HepG2 (cell line): ENCODE measurements around the gene ELFN1. TPM values are rescaled to one million over a fixed set of nuclear protein-coding genes. Genes with fewer than 3 reads are reported as not detected.

Experiments used
- ARNT ChIP-seq: fragments of 450-650 bp; IDR thresholded peaks from 2 replicates; pipeline ENCODE4 v1.6.1; 2017
- ATF1 ChIP-seq: IDR thresholded peaks from 2 replicates; pipeline ENCODE4 v1.6.1; 2016; ENCODE audit warnings: mild to moderate bottlenecking, control low read depth
- CAMTA2 ChIP-seq: sonication (generic); formaldehyde crosslinking; IDR thresholded peaks from 2 replicates; pipeline ENCODE4 v1.4.0; 2020; ENCODE audit warnings: mild to moderate bottlenecking, missing genetic modification reagents, borderline replicate concordance
- CHCHD3 ChIP-seq: sonication (generic); formaldehyde crosslinking; IDR thresholded peaks from 2 replicates; pipeline ENCODE4 v1.8.0; 2022; ENCODE audit warnings: mild to moderate bottlenecking, missing genetic modification reagents, moderate library complexity
- FOXA1 ChIP-seq, 2 experiments: fragments of 450-650 bp in 1 of 2; sonication (generic) in 1 of 2; formaldehyde crosslinking in 1 of 2; IDR thresholded peaks; 2 replicates each; pipeline versions ENCODE4 v1.4.0 to v1.6.1; 2016 to 2020; ENCODE audit warnings: missing genetic modification reagents in 1 of 2
- JDP2 ChIP-seq: sonication (generic); formaldehyde crosslinking; IDR thresholded peaks from 2 replicates; pipeline ENCODE4 v1.8.1; 2022; ENCODE audit warnings: missing genetic modification reagents, borderline replicate concordance
- MAF1 ChIP-seq: sonication (generic); formaldehyde crosslinking; IDR thresholded peaks from 2 replicates; pipeline ENCODE4 v1.5.0; 2020; ENCODE audit warnings: missing genetic modification reagents, borderline replicate concordance
- PAXIP1 ChIP-seq: sonication (generic); formaldehyde crosslinking; conservative IDR thresholded peaks from 2 replicates; pipeline ENCODE4 v1.4.0; 2020; ENCODE audit warnings: mild to moderate bottlenecking, missing genetic modification reagents, moderate library complexity
- RCOR2 ChIP-seq: IDR thresholded peaks from 2 replicates; pipeline ENCODE4 v1.6.1; 2016; ENCODE audit warnings: missing biosample characterization, missing genetic modification reagents
- SIN3B ChIP-seq: fragments of 150-350 bp; IDR thresholded peaks from 2 replicates; pipeline ENCODE4 v1.6.1; 2014; ENCODE audit warnings: low read length
- SOX6 ChIP-seq, 2 experiments: fragments of 450-650 bp in 1 of 2; sonication (generic) in 1 of 2; formaldehyde crosslinking in 1 of 2; IDR thresholded peaks; 2 replicates each; pipeline versions ENCODE4 v1.4.0 to v1.6.1; 2017 to 2020; ENCODE audit warnings: antibody characterized with exemption in 1 of 2, mild to moderate bottlenecking in 1 of 2, missing genetic modification reagents in 1 of 2
- TCF7 ChIP-seq: sonication (generic); IDR thresholded peaks from 2 replicates; pipeline ENCODE4 v1.6.1; 2016; ENCODE audit warnings: antibody characterized with exemption, low read depth
- ZNF775 ChIP-seq: sonication (generic); formaldehyde crosslinking; IDR thresholded peaks from 2 replicates; pipeline ENCODE4 v1.4.0; 2020; ENCODE audit warnings: missing genetic modification reagents, mild to moderate bottlenecking, moderate library complexity, borderline replicate concordance
- polyA plus RNA-seq, 8 experiments: library from polyadenylated mRNA; depleted of rRNA in 3 of 8; stranded (reverse) in 7 of 8; unstranded in 1 of 8; fragments of >200 nt; fragmentation: Illumina TruSeq in 4 of 8; extraction: Trizol in 4 of 8; gene quantifications; 2 replicates each; pipeline versions ENCODE4 v1.2.1 to v1.2.3, GENCODE V29; 2011 to 2016; ENCODE audit warnings: low read depth in 4 of 8, missing spikeins in 1 of 8, mixed read lengths in 1 of 8; ENCODE audit not compliant: insufficient read depth in 1 of 8
- total RNA-seq, 5 experiments: library from RNA; depleted of rRNA; stranded (reverse); fragments of >200 nt; fragmentation: Illumina TruSeq; extraction: Trizol; gene quantifications; 2 replicates each; pipeline ENCODE4 v1.2.3, GENCODE V29; 2016; ENCODE audit warnings: low read depth in 1 of 5
- TF ChIP-seq, protein P1 (sequence below): sonication (generic); formaldehyde crosslinking; IDR thresholded peaks from 2 replicates; pipeline ENCODE4 v1.4.0; 2020; ENCODE audit warnings: missing genetic modification reagents; ENCODE audit errors: not compliant biosample characterization
- TF ChIP-seq, protein P2 (sequence below): sonication (generic); formaldehyde crosslinking; conservative IDR thresholded peaks from 2 replicates; pipeline ENCODE4 v1.8.0; 2022; ENCODE audit warnings: mild to moderate bottlenecking, moderate library complexity, missing genetic modification reagents
- TF ChIP-seq, protein P3 (sequence below): sonication (generic); formaldehyde crosslinking; IDR thresholded peaks from 2 replicates; pipeline ENCODE4 v1.4.0; 2020; ENCODE audit warnings: mild to moderate bottlenecking, missing genetic modification reagents
- TF ChIP-seq, protein P4 (sequence below): sonication (generic); formaldehyde crosslinking; IDR thresholded peaks from 2 replicates; pipeline ENCODE4 v1.5.0; 2020; ENCODE audit warnings: missing genetic modification reagents, mild to moderate bottlenecking, borderline replicate concordance

ELFN1 gene
- total and polyA plus RNA-seq, 2 of the 13 experiments (the other 11 are each of a cell fraction or from before 2014, with no cell fraction given) = 0.13 to 0.18 TPM

- TF ChIP-seq, protein P1, sequence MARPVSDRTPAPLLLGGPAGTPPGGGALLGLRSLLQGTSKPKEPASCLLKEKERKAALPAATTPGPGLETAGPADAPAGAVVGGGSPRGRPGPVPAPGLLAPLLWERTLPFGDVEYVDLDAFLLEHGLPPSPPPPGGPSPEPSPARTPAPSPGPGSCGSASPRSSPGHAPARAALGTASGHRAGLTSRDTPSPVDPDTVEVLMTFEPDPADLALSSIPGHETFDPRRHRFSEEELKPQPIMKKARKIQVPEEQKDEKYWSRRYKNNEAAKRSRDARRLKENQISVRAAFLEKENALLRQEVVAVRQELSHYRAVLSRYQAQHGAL (CRISPR knock-in tag) = no peak
- TF ChIP-seq JDP2 (no peak), CAMTA2 (CRISPR knock-in tag) (no peak), SIN3B (no peak), RCOR2 (CRISPR knock-in tag) (no peak), TCF7 (no peak), MAF1 (CRISPR knock-in tag) (no peak), ATF1 (no peak), PAXIP1 (CRISPR knock-in tag) (no peak), SOX6 (IDR thresholded peaks at IDR 0.05) (no peak), SOX6 (CRISPR knock-in tag; IDR thresholded peaks at IDR 0.05) (no peak), ZNF775 (CRISPR knock-in tag) (no peak), ARNT (no peak), FOXA1 (IDR thresholded peaks at IDR 0.05) (no peak), FOXA1 (CRISPR knock-in tag; IDR thresholded peaks at IDR 0.05) (no peak), CHCHD3 (CRISPR knock-in tag) (no peak)
- TF ChIP-seq, protein P2, sequence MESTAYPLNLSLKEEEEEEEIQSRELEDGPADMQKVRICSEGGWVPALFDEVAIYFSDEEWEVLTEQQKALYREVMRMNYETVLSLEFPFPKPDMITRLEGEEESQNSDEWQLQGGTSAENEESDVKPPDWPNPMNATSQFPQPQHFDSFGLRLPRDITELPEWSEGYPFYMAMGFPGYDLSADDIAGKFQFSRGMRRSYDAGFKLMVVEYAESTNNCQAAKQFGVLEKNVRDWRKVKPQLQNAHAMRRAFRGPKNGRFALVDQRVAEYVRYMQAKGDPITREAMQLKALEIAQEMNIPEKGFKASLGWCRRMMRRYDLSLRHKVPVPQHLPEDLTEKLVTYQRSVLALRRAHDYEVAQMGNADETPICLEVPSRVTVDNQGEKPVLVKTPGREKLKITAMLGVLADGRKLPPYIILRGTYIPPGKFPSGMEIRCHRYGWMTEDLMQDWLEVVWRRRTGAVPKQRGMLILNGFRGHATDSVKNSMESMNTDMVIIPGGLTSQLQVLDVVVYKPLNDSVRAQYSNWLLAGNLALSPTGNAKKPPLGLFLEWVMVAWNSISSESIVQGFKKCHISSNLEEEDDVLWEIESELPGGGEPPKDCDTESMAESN (CRISPR knock-in tag) = no peak
- TF ChIP-seq, protein P3, sequence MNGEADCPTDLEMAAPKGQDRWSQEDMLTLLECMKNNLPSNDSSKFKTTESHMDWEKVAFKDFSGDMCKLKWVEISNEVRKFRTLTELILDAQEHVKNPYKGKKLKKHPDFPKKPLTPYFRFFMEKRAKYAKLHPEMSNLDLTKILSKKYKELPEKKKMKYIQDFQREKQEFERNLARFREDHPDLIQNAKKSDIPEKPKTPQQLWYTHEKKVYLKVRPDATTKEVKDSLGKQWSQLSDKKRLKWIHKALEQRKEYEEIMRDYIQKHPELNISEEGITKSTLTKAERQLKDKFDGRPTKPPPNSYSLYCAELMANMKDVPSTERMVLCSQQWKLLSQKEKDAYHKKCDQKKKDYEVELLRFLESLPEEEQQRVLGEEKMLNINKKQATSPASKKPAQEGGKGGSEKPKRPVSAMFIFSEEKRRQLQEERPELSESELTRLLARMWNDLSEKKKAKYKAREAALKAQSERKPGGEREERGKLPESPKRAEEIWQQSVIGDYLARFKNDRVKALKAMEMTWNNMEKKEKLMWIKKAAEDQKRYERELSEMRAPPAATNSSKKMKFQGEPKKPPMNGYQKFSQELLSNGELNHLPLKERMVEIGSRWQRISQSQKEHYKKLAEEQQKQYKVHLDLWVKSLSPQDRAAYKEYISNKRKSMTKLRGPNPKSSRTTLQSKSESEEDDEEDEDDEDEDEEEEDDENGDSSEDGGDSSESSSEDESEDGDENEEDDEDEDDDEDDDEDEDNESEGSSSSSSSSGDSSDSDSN = peak; percentile 21; the same call in 1 of the 2 replicates
- TF ChIP-seq, protein P4, sequence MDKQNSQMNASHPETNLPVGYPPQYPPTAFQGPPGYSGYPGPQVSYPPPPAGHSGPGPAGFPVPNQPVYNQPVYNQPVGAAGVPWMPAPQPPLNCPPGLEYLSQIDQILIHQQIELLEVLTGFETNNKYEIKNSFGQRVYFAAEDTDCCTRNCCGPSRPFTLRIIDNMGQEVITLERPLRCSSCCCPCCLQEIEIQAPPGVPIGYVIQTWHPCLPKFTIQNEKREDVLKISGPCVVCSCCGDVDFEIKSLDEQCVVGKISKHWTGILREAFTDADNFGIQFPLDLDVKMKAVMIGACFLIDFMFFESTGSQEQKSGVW = no peak
Measured at GRCh38 chr7:1665549-1666316, 4.3 kb upstream of the ELFN1 start (continued).
